ENCODE data around the gene MYO19. TPM values are rescaled to one million over a fixed set of nuclear protein-coding genes. Genes with fewer than 3 reads are reported as not detected.
A peak's percentile ranks its signal among the peaks of the same experiment; 100 is the strongest.

Gene MYO19
- total RNA-seq, 1 donor: 51.4 TPM

DNA sequence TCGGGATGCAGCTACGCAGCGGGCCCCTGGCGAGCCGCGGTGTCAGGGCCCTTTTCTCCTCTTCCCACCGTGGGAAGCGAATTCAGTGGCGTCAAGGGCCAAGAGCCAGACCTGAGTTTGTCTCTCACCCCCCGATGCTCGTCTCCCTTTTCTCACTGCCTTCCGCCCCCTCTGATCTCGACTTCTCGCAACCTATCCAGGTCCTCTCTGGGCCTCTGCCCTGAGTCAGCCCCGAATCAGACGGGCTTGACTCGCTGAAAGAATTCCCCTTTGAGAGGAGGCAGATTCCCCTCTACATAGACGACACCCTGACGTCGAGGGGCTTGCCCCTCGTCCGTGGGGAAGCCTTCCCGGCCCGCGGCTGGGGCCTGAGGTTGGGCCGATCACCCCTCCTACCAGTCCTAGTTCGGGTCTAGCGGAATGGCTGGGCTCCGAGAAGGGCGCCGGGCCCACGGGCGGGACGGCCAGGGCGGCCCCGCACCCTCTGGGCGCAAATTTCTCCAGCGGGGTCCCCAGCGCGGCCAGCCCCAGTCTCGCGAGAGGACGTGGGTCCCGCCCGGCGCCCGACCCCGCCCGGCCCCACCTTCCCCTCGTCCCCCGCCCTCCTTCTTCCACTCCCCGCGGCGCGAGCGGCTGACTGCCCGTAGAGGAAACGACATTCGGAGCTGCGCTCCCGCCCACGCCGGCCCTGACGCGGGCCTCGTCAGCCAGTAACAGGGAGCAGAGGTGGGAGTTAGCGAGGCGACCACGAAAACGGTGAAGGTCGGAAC is 9.8 kb upstream of the MYO19 start, which contains the start of gene GGNBP2:
TSS of gene GGNBP2 (plus strand) at position 613 of the 770 bp plus-strand sequence. CDS start 806 bp downstream, outside the sequence.
- Histone ChIP-seq H3K79me2 (ENCODE audit: insufficient read depth, low read length) (peaks cover 68% of the 10 kb centered on the region), H3K27me3 (ENCODE audit: insufficient read depth, low read length) (no peaks in the 10 kb centered on the region), H3K4me1 (ENCODE audit: insufficient read depth, low read length) (peaks cover 14% of the 10 kb centered on the region), H3K4me2 (ENCODE audit: insufficient read depth, low read length) (peak within 1 kb of the TSS; percentile 97), H2AFZ (ENCODE audit: low read length) (peak within 1 kb of the TSS; percentile 98), H3K4me3 (ENCODE audit: insufficient read depth, low read length) (peak within 1 kb of the TSS; percentile 99), H3K9me3 (ENCODE audit: low read depth, low read length) (no peaks in the 10 kb centered on the region), H3K27ac (ENCODE audit: low read depth, low read length) (peak within 1 kb of the TSS; percentile 97), H4K20me1 (ENCODE audit: insufficient read depth, low read length) (peaks cover 33% of the 10 kb centered on the region), H3K36me3 (ENCODE audit: insufficient read depth, low read length) (peaks cover 5% of the 10 kb centered on the region)
- DNase-seq (ENCODE audit: insufficient read length, low spot score, missing footprints): peak; percentile 97
- TF ChIP-seq, protein P1, sequence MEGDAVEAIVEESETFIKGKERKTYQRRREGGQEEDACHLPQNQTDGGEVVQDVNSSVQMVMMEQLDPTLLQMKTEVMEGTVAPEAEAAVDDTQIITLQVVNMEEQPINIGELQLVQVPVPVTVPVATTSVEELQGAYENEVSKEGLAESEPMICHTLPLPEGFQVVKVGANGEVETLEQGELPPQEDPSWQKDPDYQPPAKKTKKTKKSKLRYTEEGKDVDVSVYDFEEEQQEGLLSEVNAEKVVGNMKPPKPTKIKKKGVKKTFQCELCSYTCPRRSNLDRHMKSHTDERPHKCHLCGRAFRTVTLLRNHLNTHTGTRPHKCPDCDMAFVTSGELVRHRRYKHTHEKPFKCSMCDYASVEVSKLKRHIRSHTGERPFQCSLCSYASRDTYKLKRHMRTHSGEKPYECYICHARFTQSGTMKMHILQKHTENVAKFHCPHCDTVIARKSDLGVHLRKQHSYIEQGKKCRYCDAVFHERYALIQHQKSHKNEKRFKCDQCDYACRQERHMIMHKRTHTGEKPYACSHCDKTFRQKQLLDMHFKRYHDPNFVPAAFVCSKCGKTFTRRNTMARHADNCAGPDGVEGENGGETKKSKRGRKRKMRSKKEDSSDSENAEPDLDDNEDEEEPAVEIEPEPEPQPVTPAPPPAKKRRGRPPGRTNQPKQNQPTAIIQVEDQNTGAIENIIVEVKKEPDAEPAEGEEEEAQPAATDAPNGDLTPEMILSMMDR (IDR thresholded peaks at IDR 0.05; ENCODE audit: extremely low read depth, low read depth, low read length): no peak

DNA sequence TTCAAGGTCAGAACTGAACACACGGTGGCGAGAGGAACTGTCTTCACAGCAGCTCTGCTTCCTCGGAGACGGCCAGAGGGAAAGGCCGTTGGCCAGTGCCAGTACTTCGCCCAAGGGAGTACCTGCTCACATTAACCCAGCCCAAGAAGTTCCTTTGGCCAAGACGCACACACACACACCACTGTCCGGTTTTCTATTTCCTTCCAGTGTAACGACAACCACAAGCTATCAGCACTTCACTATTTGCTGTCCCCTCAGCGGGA is 9.3 kb upstream of the MYO19 start:
- Histone ChIP-seq H3K36me3 (ENCODE audit: insufficient read depth, low read length) (peaks cover 8% of the 10 kb centered on the region), H3K27ac (ENCODE audit: low read depth, low read length) (peak overlapping the region; percentile 97), H3K4me1 (ENCODE audit: insufficient read depth, low read length) (peaks cover 14% of the 10 kb centered on the region), H3K4me3 (ENCODE audit: insufficient read depth, low read length) (peak overlapping the region; percentile 99), H3K9me3 (ENCODE audit: low read depth, low read length) (no peaks in the 10 kb centered on the region), H3K27me3 (ENCODE audit: insufficient read depth, low read length) (no peaks in the 10 kb centered on the region), H3K4me2 (ENCODE audit: insufficient read depth, low read length) (peak overlapping the region; percentile 97), H4K20me1 (ENCODE audit: insufficient read depth, low read length) (peaks cover 30% of the 10 kb centered on the region), H2AFZ (ENCODE audit: low read length) (peak overlapping the region; percentile 98), H3K79me2 (ENCODE audit: insufficient read depth, low read length) (peaks cover 63% of the 10 kb centered on the region)
- TF ChIP-seq, protein P1 (IDR thresholded peaks at IDR 0.05; ENCODE audit: extremely low read depth, low read depth, low read length): peak; percentile 19
- peak; percentile 82 for DNase-seq (ENCODE audit: insufficient read length, low spot score, missing footprints)

DNA sequence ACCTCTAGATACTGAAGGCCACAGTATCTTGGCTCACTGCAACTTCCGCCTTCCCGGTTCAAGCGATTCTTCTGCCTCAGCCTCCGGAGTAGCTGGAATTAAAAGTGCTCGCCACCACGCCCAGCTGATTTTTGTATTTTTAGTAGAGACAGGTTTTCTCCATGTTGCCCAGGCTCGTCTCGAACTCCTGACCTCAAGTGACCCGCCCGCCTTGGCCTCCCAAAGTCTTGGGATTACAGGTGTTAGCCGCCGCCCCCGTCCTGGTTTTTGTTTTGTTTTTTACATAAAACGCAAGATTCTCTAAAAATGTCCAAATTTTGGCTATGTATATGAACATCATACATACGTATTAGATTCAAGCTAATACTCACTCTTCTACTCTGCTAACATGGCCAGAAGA is 8.1 kb upstream of the MYO19 start:
- Histone ChIP-seq H3K4me1 (ENCODE audit: insufficient read depth, low read length) (peaks cover 12% of the 10 kb centered on the region), H3K4me3 (ENCODE audit: insufficient read depth, low read length) (no peak overlapping the region), H4K20me1 (ENCODE audit: insufficient read depth, low read length) (peaks cover 21% of the 10 kb centered on the region), H3K27ac (ENCODE audit: low read depth, low read length) (no peak overlapping the region), H3K79me2 (ENCODE audit: insufficient read depth, low read length) (peaks cover 56% of the 10 kb centered on the region), H2AFZ (ENCODE audit: low read length) (no peak overlapping the region), H3K27me3 (ENCODE audit: insufficient read depth, low read length) (no peaks in the 10 kb centered on the region), H3K9me3 (ENCODE audit: low read depth, low read length) (no peaks in the 10 kb centered on the region), H3K4me2 (ENCODE audit: insufficient read depth, low read length) (no peak overlapping the region), H3K36me3 (ENCODE audit: insufficient read depth, low read length) (peaks cover 12% of the 10 kb centered on the region)
- TF ChIP-seq, protein P1 (IDR thresholded peaks at IDR 0.05; ENCODE audit: extremely low read depth, low read depth, low read length): no peak
- no peak for DNase-seq (ENCODE audit: insufficient read length, low spot score, missing footprints)

DNA sequence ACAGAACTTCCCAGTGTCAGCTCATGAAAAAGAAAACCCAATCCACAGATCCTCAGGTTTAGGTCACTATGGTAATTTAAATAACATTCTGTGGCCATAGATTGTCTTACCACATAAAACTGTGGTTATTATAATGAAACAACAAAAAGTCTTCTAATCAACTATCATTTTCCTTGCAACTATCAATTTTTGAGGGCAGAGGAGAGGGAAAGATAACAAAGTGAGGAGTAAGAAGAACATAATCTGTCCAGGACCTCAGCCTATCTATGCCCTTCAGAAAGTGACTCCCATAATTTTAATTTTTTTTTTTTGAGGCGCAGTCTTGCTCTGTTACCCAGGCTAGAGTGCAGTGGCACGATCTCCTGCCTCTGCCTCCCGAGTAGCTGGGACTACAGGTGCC is 6.0 kb upstream of the MYO19 start:
- no peak for DNase-seq (ENCODE audit: insufficient read length, low spot score, missing footprints)
- Histone ChIP-seq H3K27me3 (ENCODE audit: insufficient read depth, low read length) (no peaks in the 10 kb centered on the region), H3K27ac (ENCODE audit: low read depth, low read length) (no peak overlapping the region), H3K36me3 (ENCODE audit: insufficient read depth, low read length) (peaks cover 22% of the 10 kb centered on the region), H3K4me3 (ENCODE audit: insufficient read depth, low read length) (no peak overlapping the region), H2AFZ (ENCODE audit: low read length) (no peak overlapping the region), H3K9me3 (ENCODE audit: low read depth, low read length) (no peaks in the 10 kb centered on the region), H3K4me1 (ENCODE audit: insufficient read depth, low read length) (peaks cover 5% of the 10 kb centered on the region), H3K79me2 (ENCODE audit: insufficient read depth, low read length) (peaks cover 54% of the 10 kb centered on the region), H3K4me2 (ENCODE audit: insufficient read depth, low read length) (no peak overlapping the region), H4K20me1 (ENCODE audit: insufficient read depth, low read length) (peaks cover under 1% of the 10 kb centered on the region)
- TF ChIP-seq, protein P1 (IDR thresholded peaks at IDR 0.05; ENCODE audit: extremely low read depth, low read depth, low read length): no peak
